Mesothelial cell of epicardium (in vitro differentiated cells): Measurements from ENCODE around the gene ARHGAP4. TPM values are rescaled to one million over a fixed set of nuclear protein-coding genes. Genes with fewer than 3 reads are reported as not detected.

Experiments
- DNase-seq, 2 experiments: peaks; one replicate each; pipeline ENCODE4 v3.0.0; 2021; ENCODE audit warnings: low spot score in 2 of 2; ENCODE audit not compliant: unreplicated experiment in 2 of 2
- H3K27ac Mint-ChIP-seq: 2 replicates; pipeline ENCODE4 v1.8.0; 2021; ENCODE audit warnings: mixed read lengths
- H3K27me3 Mint-ChIP-seq: 2 replicates; pipeline ENCODE4 v1.8.0; 2021; ENCODE audit warnings: low read depth, mixed read lengths
- H3K36me3 Mint-ChIP-seq: 2 replicates; pipeline ENCODE4 v1.8.0; 2021; ENCODE audit warnings: mixed read lengths
- H3K4me1 Mint-ChIP-seq: 2 replicates; pipeline ENCODE4 v1.8.0; 2021; ENCODE audit warnings: mixed read lengths
- H3K4me3 Mint-ChIP-seq: 2 replicates; pipeline ENCODE4 v1.8.0; 2021; ENCODE audit warnings: mild to moderate bottlenecking, moderate library complexity, mixed read lengths
- H3K9me3 Mint-ChIP-seq: 2 replicates; pipeline ENCODE4 v1.8.0; 2021; ENCODE audit warnings: mixed read lengths
- total RNA-seq: library from RNA; stranded (reverse); gene quantifications from 3 replicates; pipeline ENCODE4 v1.2.1, GENCODE V29; 2021
- TF ChIP-seq, protein P1 (sequence below): fragments of 200-600 bp; sonication (generic); IDR thresholded peaks from one replicate; pipeline ENCODE4 v1.5.0; 2021; ENCODE audit warnings: antibody characterized with exemption; ENCODE audit not compliant: unreplicated experiment

Gene ARHGAP4
- total RNA-seq, 1 donor from 2014 or later: 62.8 TPM

DNA sequence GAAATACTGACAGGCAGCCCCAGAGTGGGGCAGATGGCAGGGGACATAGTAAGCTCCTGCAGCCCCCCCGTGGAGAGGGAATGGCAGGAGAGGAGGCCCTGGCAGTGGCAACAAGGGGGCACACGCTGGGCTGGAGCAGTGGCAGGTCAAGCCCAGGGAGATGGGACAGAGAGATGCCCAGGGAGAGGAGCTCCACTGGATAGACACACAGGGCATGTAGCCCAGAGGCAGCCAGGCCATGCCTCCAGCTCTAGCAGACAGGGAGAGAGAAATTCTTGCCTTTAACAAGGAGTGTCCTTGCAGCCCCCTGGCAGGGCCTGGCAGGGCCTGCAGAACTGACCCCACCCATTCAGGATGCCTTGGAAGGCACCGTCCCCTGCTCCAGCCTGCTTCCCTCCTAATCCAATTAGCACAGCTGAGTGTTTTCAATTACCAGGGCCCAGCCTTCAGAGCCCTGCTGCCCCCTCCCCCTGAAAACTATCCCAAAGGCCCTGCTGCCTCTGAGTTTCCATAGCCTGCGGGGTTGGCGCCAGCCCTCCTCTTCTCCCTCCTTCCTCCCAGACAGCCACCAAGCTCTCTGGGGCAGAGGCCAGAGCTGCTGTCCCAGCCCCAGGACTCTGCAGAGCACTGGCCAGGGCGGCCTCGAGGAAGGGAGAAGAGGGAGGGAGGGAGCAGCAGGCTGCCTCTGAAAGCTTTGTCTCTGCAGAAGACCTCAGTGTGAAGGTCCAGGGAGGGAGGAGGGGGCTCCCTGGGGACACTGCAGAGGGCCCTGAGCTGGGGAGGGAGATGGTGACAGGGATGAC is 52.6 kb downstream of the ARHGAP4 start:
- no peak overlapping the region for H3K4me3 Mint-ChIP-seq
- no peaks in the 10 kb centered on the region for H3K4me1 Mint-ChIP-seq
- H3K27ac Mint-ChIP-seq: no peak overlapping the region
- peaks cover 9% of the 10 kb centered on the region for H3K27me3 Mint-ChIP-seq
- peaks cover 2% of the 10 kb centered on the region for H3K36me3 Mint-ChIP-seq
- H3K9me3 Mint-ChIP-seq: peaks cover 10% of the 10 kb centered on the region
- TF ChIP-seq, protein P1, sequence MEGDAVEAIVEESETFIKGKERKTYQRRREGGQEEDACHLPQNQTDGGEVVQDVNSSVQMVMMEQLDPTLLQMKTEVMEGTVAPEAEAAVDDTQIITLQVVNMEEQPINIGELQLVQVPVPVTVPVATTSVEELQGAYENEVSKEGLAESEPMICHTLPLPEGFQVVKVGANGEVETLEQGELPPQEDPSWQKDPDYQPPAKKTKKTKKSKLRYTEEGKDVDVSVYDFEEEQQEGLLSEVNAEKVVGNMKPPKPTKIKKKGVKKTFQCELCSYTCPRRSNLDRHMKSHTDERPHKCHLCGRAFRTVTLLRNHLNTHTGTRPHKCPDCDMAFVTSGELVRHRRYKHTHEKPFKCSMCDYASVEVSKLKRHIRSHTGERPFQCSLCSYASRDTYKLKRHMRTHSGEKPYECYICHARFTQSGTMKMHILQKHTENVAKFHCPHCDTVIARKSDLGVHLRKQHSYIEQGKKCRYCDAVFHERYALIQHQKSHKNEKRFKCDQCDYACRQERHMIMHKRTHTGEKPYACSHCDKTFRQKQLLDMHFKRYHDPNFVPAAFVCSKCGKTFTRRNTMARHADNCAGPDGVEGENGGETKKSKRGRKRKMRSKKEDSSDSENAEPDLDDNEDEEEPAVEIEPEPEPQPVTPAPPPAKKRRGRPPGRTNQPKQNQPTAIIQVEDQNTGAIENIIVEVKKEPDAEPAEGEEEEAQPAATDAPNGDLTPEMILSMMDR: no peak
- no peak for DNase-seq

DNA sequence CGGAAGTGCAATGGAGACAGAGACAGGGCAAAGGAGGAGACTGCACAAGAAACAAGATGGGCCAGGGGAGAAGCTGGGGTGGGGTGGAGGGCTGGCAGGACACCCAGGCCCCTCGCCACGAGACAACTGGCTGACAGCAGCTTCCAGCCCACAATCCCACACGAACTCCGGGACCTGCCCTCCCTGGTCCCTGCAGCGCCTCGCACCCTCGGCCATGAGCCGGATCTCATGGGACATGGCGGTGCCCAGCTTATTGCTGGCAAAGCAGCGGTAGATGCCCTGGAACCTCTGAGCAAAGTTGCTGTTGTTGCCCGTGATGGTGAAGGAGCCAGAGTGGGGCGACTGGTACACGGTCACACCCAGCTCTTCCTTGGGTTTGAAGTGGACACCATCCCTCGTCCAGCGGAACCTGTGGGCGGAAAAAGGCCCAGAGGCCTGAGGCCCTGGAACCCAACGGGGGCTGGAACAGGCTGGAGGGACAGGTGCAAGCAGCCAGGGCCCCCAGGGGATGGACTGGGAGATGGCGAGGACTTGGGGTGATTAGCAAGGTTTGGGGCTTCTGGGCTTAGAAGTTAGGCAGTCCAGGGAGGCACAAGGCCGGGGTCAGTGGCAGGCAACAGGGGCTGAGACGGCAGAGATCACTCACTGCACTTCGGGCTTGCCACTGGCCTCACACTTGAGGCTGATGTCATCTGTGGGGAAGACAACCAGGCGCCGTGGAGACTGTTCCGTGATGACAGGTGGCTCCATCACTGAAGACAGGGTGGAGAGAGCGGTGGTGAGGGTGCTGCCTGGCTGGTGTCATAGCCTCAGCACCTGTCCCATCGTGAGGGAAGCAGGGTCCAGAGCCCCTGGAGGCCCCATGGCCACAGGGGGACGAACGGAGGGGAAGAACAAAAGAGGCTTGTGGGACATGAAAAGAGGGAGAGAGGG is 53.9 kb downstream of the ARHGAP4 start:
- no peak overlapping the region for H3K4me3 Mint-ChIP-seq
- peaks cover 2% of the 10 kb centered on the region for H3K36me3 Mint-ChIP-seq
- peaks cover 10% of the 10 kb centered on the region for H3K9me3 Mint-ChIP-seq
- TF ChIP-seq, protein P1: no peak
- no peak overlapping the region for H3K27ac Mint-ChIP-seq
- DNase-seq: no peak
- no peaks in the 10 kb centered on the region for H3K4me1 Mint-ChIP-seq
- H3K27me3 Mint-ChIP-seq: peaks cover 3% of the 10 kb centered on the region

DNA sequence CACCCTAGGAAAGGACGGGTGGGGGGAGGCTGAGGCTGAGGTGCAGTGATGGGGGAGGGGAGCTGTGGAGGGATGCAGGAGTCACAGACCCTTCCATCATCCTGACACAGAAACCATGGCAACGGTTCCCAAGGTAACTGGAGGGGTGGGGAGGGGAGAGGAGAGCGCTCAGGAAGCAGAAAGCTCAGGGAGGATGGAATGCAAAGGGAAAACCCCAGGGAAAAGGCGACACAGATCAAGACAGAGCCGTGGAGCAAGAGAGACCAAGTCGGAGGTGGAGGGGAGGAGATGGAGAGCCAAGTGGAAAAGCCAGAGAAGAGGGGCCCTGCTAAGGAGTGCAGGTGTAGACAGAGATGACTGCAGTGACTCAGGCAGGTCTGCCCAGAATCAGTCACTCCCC is 54.6 kb downstream of the ARHGAP4 start:
- DNase-seq: no peak
- Mint-ChIP-seq H3K4me1 (no peaks in the 10 kb centered on the region), H3K27me3 (peaks cover 3% of the 10 kb centered on the region), H3K4me3 (no peak overlapping the region), H3K36me3 (peaks cover 2% of the 10 kb centered on the region), H3K27ac (no peak overlapping the region), H3K9me3 (peaks cover 10% of the 10 kb centered on the region)
- TF ChIP-seq, protein P1: no peak

DNA sequence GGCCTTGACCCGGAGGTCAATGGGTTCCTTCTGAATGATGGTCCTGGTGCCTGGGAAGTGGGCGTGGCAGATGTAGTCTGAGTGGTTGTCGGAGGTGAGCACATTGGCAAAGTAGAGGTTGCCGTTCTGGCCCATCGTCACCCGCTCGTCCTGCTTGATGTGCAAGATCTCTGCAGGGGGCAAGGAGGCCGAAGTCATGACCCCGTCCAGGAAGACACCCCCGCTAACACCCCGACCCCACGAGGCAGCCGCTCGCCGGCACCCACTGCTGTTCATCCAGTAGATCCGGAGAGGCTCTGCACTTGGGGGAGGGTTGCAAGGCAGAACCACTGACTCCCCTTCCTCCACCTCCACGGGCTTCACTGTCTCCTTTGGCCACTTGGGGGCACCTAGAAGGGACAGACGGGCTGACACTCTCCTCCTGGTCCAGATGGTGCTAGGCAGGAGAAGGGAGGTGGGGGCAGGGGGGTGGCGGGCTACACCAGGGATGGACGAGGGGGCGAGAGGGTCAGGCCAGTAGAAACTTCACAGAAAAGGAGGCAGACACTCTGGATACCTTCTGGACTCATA is 55.2 kb downstream of the ARHGAP4 start:
- Mint-ChIP-seq H3K4me3 (no peak overlapping the region), H3K9me3 (peaks cover 6% of the 10 kb centered on the region)
- TF ChIP-seq, protein P1: no peak

DNA sequence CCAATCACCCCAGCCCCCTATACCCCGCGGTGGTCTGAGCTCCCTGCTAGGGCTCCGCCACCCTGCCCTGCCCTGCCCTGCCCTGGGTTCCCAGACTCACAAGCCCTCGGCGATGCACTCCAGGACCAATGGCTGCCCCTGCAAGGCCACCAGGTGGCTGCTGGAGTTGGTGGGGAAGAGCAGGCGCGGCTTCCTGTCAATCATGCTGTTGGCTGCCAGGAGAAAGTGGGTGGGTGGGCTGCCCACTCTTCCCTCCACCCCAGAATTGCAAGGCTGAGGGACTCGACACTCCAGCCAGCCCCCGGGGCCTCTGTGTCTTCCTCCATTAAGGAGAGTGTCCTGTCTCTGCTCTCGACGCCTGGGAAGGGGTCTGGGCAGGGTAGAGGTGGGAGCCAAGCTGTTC is 55.8 kb downstream of the ARHGAP4 start:
- no peaks in the 10 kb centered on the region for H3K4me1 Mint-ChIP-seq
- no peak overlapping the region for H3K4me3 Mint-ChIP-seq
- no peak overlapping the region for H3K27ac Mint-ChIP-seq
- TF ChIP-seq, protein P1: no peak
- DNase-seq: no peak
- peaks cover 2% of the 10 kb centered on the region for H3K36me3 Mint-ChIP-seq
- H3K9me3 Mint-ChIP-seq: peaks cover 10% of the 10 kb centered on the region
- H3K27me3 Mint-ChIP-seq: peaks cover 3% of the 10 kb centered on the region

More for the DNA sequence above, 55.2 kb downstream of the ARHGAP4 start:
- no peak for DNase-seq
- peaks cover 3% of the 10 kb centered on the region for H3K27me3 Mint-ChIP-seq
- peaks cover 2% of the 10 kb centered on the region for H3K36me3 Mint-ChIP-seq
- H3K4me1 Mint-ChIP-seq: no peaks in the 10 kb centered on the region
- no peak overlapping the region for H3K27ac Mint-ChIP-seq
